Nephron progenitor cell (in vitro differentiated cells): ENCODE data around the gene ZNF837.
A peak's percentile ranks its signal among the peaks of the same experiment; 100 is the strongest.
"Not testable (repeated sequence)": the region's sequence is repeated elsewhere in the genome, so short reads cannot be mapped to it uniquely, and the experiment has no call there.

Experiments
- DNase-seq: peaks from one replicate; pipeline ENCODE4 v3.0.0; 2021
- H3K27ac Mint-ChIP-seq: 2 replicates; pipeline ENCODE4 v1.8.0; 2021; ENCODE audit warnings: mild to moderate bottlenecking, moderate library complexity, mixed read lengths
- H3K27me3 Mint-ChIP-seq: 2 replicates; pipeline ENCODE4 v1.8.0; 2021; ENCODE audit warnings: mild to moderate bottlenecking, low read depth, mixed read lengths; ENCODE audit not compliant: poor library complexity
- H3K36me3 Mint-ChIP-seq: 2 replicates; pipeline ENCODE4 v1.8.0; 2021; ENCODE audit warnings: low read depth, mixed read lengths
- H3K4me1 Mint-ChIP-seq: 2 replicates; pipeline ENCODE4 v1.8.0; 2021; ENCODE audit warnings: mixed read lengths
- H3K4me3 Mint-ChIP-seq: 2 replicates; pipeline ENCODE4 v1.8.0; 2021; ENCODE audit warnings: mild to moderate bottlenecking, moderate library complexity, mixed read lengths
- H3K9me3 Mint-ChIP-seq: 2 replicates; pipeline ENCODE4 v1.8.0; 2021; ENCODE audit warnings: mild to moderate bottlenecking, moderate library complexity, mixed read lengths
- TF ChIP-seq, protein P1 (sequence below): fragments of 200-600 bp; sonication (generic); IDR thresholded peaks from 2 replicates; pipeline ENCODE4 v1.5.0; 2021; ENCODE audit warnings: antibody characterized with exemption

The ZNF837 gene

DNA sequence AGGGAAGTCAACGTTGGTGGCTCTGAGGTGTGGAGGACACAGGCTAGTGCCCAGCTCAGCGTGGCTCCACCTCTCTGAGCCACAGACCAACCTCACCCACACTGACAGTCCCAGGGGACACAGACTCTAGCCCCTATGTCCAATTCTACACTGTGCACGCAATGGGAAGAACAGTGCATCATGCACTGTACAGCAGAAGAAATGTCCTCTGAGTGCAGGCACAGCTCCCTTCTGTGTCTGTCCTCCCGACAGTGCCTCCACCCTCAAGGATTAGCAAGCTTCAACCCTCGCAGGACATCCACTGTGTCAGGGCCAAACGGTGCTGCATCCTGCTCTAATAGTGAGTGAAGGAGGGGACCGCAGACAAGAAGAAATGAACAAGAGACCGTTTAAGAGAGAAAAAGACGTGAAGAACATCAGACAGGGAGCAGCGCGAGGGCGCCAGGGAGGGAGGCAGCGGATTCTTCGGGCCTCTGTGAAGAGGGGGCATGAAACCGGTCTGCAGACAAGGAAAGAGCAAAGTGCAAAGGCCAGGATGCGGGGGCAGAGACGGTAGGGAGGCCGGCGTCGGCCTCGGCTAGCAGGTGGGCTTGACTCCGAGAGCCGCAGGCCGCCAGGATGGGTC, 681 bp downstream of the ZNF837 start:
- DNase-seq = no peak
- Mint-ChIP-seq H3K36me3 (no peaks in the 10 kb centered on the region), H3K27me3 (no peaks in the 10 kb centered on the region), H3K9me3 (no peaks in the 10 kb centered on the region), H3K4me1 (peaks cover 28% of the 10 kb centered on the region), H3K4me3 (peak overlapping the region; percentile 91), H3K27ac (peak overlapping the region; percentile 91)
- TF ChIP-seq, protein P1, sequence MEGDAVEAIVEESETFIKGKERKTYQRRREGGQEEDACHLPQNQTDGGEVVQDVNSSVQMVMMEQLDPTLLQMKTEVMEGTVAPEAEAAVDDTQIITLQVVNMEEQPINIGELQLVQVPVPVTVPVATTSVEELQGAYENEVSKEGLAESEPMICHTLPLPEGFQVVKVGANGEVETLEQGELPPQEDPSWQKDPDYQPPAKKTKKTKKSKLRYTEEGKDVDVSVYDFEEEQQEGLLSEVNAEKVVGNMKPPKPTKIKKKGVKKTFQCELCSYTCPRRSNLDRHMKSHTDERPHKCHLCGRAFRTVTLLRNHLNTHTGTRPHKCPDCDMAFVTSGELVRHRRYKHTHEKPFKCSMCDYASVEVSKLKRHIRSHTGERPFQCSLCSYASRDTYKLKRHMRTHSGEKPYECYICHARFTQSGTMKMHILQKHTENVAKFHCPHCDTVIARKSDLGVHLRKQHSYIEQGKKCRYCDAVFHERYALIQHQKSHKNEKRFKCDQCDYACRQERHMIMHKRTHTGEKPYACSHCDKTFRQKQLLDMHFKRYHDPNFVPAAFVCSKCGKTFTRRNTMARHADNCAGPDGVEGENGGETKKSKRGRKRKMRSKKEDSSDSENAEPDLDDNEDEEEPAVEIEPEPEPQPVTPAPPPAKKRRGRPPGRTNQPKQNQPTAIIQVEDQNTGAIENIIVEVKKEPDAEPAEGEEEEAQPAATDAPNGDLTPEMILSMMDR = no peak

DNA sequence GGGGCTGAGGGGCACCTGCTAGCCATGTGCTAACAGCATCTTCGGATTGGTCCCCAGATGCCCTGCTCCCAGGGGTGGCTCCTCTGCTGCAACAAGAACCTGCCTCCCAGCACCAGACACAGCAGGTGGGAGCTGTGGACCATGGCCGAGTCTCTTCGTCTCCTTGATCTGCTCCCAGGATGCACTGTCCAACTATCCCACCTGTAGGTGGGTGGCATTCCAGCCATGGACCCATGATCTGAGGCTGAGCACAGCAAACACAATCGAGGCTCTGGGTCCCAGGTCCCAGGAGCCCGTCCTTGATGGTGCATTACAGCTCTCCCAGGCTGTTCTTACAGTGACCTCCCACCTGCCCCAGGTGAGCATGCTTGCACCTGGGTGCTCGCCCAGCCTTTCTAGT, 1.6 kb downstream of the ZNF837 start:
- no peaks in the 10 kb centered on the region for H3K27me3 Mint-ChIP-seq
- TF ChIP-seq, protein P1 = no peak

GRCh38 chr19:58376724-58377123, 4.1 kb downstream of the ZNF837 start:
- not testable (repeated sequence) for DNase-seq, H3K27me3 Mint-ChIP-seq, H3K36me3 Mint-ChIP-seq, H3K27ac Mint-ChIP-seq, H3K9me3 Mint-ChIP-seq, H3K4me3 Mint-ChIP-seq
- peaks cover 16% of the 10 kb centered on the region for H3K4me1 Mint-ChIP-seq

More for the DNA sequence above, 1.6 kb downstream of the ZNF837 start:
- peak overlapping the region; percentile 91 for H3K4me3 Mint-ChIP-seq
- H3K27ac Mint-ChIP-seq = no peak overlapping the region
- H3K9me3 Mint-ChIP-seq = no peaks in the 10 kb centered on the region
- peaks cover 22% of the 10 kb centered on the region for H3K4me1 Mint-ChIP-seq
- no peak for DNase-seq
- no peaks in the 10 kb centered on the region for H3K36me3 Mint-ChIP-seq

DNA sequence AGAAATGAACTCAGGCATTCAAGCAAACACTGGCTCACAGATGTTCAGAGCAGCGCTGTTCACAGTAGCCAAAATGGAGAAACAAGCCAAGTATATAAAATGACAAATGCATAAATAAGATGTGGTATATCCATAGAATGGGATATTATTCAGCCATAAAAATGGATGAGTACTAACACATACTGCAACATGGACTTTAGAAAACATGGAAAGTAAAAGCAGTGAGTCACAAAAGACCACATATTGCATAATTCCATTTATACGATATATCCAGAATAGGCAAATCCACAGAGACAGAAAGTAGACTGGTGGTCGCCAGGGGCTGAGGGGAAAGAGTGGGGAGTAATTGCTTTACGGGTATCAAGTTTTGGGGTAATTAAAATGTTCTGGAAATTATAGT, 6.6 kb downstream of the ZNF837 start:
- DNase-seq = no peak
- Mint-ChIP-seq H3K4me1 (peaks cover 4% of the 10 kb centered on the region), H3K36me3 (peaks cover 9% of the 10 kb centered on the region), H3K9me3 (no peaks in the 10 kb centered on the region), H3K4me3 (no peak overlapping the region), H3K27me3 (no peaks in the 10 kb centered on the region), H3K27ac (no peak overlapping the region)
- TF ChIP-seq, protein P1 = no peak

- no peak for DNase-seq
- peak overlapping the region; percentile 32 for H3K27ac Mint-ChIP-seq
Observed at GRCh38 chr19:58372311-58373133, 8.3 kb downstream of the ZNF837 start.

More at GRCh38 chr19:58372311-58373133, 8.3 kb downstream of the ZNF837 start:
- TF ChIP-seq, protein P1 = peak; percentile 16
- no peaks in the 10 kb centered on the region for H3K9me3 Mint-ChIP-seq
- no peaks in the 10 kb centered on the region for H3K4me1 Mint-ChIP-seq
- H3K4me3 Mint-ChIP-seq = no peak overlapping the region
- no peaks in the 10 kb centered on the region for H3K27me3 Mint-ChIP-seq
- peaks cover 10% of the 10 kb centered on the region for H3K36me3 Mint-ChIP-seq
